Duodenal mucosa (tissue), 2 donors: ENCODE data around the gene ABR.

ENCODE experiments used
- H3K27ac ChIP-seq: one replicate; pipeline ENCODE4 v1.7.0; 2013; ENCODE audit warnings: low read depth, low read length
- H3K27me3 ChIP-seq, 2 donors: one replicate each; pipeline ENCODE4 v1.7.0; 2013; ENCODE audit warnings: low read length in 2 of 2, control low read depth in 1 of 2; ENCODE audit not compliant: insufficient read depth in 2 of 2, control insufficient read depth in 1 of 2
- H3K36me3 ChIP-seq, 2 donors: one replicate each; pipeline ENCODE4 v1.7.0; 2013; ENCODE audit warnings: low read length in 2 of 2, control low read depth in 1 of 2; ENCODE audit not compliant: insufficient read depth in 2 of 2, control insufficient read depth in 1 of 2
- H3K4me1 ChIP-seq, 2 donors: one replicate each; pipeline ENCODE4 v1.7.0; 2013; ENCODE audit warnings: low read length in 2 of 2, control low read depth in 1 of 2; ENCODE audit not compliant: insufficient read depth in 2 of 2, control insufficient read depth in 1 of 2
- H3K4me3 ChIP-seq, 2 donors: one replicate each; pipeline ENCODE4 v1.7.0; 2013; ENCODE audit warnings: low read length in 2 of 2, low read depth in 1 of 2
- H3K9ac ChIP-seq, 2 donors: one replicate each; pipeline ENCODE4 v1.7.0; 2013; ENCODE audit warnings: low read length in 2 of 2, low read depth in 1 of 2
- H3K9me3 ChIP-seq, 2 donors: one replicate each; pipeline ENCODE4 v1.7.0; 2013; ENCODE audit warnings: low read length in 2 of 2, control low read depth in 1 of 2; ENCODE audit not compliant: control insufficient read depth in 1 of 2

Gene ABR

GRCh38 chr17:1041746-1042145, 138.0 kb downstream of the ABR start:
- no peaks in the 10 kb centered on the region for H3K9me3 ChIP-seq
- no peak overlapping the region for H3K9ac ChIP-seq
- peaks cover 34 to 66% of the 10 kb centered on the region in 2 donors for H3K36me3 ChIP-seq
- H3K4me1 ChIP-seq, result peaks cover 0 to 5% of the 10 kb centered on the region in 2 donors
- H3K27me3 ChIP-seq, result no peaks in the 10 kb centered on the region
- H3K27ac ChIP-seq, result no peak overlapping the region
- no peak overlapping the region for H3K4me3 ChIP-seq

DNA sequence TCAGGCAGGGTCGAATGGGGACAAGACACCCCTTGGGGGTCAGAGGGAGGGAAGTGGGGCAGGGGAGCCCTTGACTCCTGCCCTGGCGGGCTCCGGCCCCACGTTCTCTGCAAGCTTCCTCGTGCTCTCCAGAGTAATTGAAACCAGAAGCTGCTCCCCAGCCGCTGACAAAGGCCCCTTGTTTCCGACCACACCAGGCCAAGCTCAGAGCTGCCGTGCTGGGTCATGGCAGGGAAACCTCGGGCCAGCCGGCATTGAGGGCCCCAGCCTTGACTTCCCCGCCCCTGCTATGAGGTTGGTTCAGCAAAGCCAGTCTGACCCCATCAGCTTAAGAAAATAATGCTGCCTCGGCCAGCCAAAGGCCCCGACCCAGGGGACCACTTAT, 139.6 kb downstream of the ABR start:
- peaks cover 0 to 5% of the 10 kb centered on the region in 2 donors for H3K4me1 ChIP-seq

DNA sequence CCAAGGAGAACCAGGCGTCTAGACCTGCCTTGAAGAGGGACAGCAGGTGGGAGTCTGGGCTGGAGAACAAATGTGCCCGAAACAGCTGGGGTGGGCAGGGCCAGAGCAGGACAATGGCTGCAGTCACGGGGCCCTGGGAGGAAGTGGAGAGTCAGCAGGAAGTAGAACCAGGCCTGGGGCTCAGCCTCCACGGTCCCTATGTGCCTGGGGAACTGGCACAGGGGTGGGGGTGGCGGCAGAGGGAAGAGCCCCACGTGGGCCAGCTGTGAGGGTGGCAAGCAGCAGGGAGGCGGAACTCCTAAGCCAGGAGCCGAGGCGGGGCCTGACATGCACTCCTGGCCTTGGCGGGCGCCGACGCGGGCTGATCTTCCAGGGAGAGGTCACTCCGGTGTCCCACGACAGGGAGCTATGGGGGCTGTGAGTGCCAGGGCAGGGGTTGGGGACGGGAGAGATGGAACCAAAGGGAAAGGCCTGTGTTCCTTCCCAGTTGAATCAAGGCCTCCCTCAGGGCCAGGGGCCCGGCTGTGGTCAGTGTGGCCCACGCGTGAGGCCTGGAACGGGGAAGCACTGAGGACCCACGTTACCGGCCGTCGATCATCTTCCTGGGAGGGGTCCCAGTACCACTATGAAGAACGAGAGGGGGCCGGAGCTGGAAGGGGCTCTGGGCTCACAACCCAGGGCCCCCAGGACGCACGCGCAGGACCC, 140.1 kb downstream of the ABR start:
- H3K4me1 ChIP-seq, result peaks cover 0 to 5% of the 10 kb centered on the region in 2 donors
- H3K36me3 ChIP-seq, result peaks cover 20 to 59% of the 10 kb centered on the region in 2 donors
- H3K27ac ChIP-seq, result peak overlapping the region; percentile 66
- H3K9me3 ChIP-seq, result no peaks in the 10 kb centered on the region
- H3K27me3 ChIP-seq, result no peaks in the 10 kb centered on the region
- peak overlapping the region in 1 of 2 donors; percentile 33 for H3K9ac ChIP-seq
- H3K4me3 ChIP-seq, result no peak overlapping the region

More for the DNA sequence above, 139.6 kb downstream of the ABR start:
- H3K36me3 ChIP-seq, result peaks cover 25 to 60% of the 10 kb centered on the region in 2 donors
- H3K9me3 ChIP-seq, result no peaks in the 10 kb centered on the region
- H3K27me3 ChIP-seq, result no peaks in the 10 kb centered on the region
- H3K4me3 ChIP-seq, result no peak overlapping the region
- H3K27ac ChIP-seq, result no peak overlapping the region
- peak overlapping the region in 1 of 2 donors; percentile 33 for H3K9ac ChIP-seq

DNA sequence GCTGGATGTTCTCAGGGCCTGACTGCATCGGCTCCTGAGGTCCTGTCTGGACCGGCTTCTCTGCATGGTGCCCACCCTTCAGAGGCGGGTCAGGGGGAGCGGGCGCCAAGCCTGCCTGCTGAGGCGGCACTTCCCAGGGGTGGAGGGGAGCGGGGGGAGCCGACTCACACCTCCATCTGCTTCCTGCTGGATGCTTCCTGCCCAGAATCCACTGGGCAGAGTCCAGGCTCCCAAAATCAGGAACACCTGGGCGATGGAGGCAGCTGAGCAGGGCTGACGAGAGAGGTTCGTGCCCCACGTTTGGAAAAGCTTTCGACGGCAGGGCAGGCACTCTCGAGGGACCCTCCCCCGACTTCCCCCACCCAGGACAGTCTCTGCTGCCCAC, 140.7 kb downstream of the ABR start:
- Histone ChIP-seq H3K27ac (peak overlapping the region; percentile 66), H3K4me1 (peaks cover 0 to 5% of the 10 kb centered on the region in 2 donors), H3K9me3 (no peaks in the 10 kb centered on the region), H3K27me3 (no peaks in the 10 kb centered on the region), H3K4me3 (no peak overlapping the region), H3K9ac (no peak overlapping the region), H3K36me3 (peaks cover 20 to 63% of the 10 kb centered on the region in 2 donors)

GRCh38 chr17:1038459-1039122, 141.2 kb downstream of the ABR start:
- no peaks in the 10 kb centered on the region for H3K27me3 ChIP-seq
- H3K27ac ChIP-seq, result no peak overlapping the region
- H3K9me3 ChIP-seq, result no peaks in the 10 kb centered on the region
- H3K4me1 ChIP-seq, result peaks cover 0 to 5% of the 10 kb centered on the region in 2 donors
- no peak overlapping the region for H3K9ac ChIP-seq
- H3K36me3 ChIP-seq, result peaks cover 20 to 66% of the 10 kb centered on the region in 2 donors
- no peak overlapping the region for H3K4me3 ChIP-seq

- Histone ChIP-seq H3K27me3 (no peaks in the 10 kb centered on the region), H3K4me1 (peaks cover 0 to 5% of the 10 kb centered on the region in 2 donors), H3K4me3 (no peak overlapping the region), H3K9ac (no peak overlapping the region), H3K27ac (no peak overlapping the region), H3K36me3 (peaks cover 24 to 72% of the 10 kb centered on the region in 2 donors), H3K9me3 (no peaks in the 10 kb centered on the region)
These were observed 142.4 kb downstream of the ABR start for GRCh38 chr17:1037238-1037879.

DNA sequence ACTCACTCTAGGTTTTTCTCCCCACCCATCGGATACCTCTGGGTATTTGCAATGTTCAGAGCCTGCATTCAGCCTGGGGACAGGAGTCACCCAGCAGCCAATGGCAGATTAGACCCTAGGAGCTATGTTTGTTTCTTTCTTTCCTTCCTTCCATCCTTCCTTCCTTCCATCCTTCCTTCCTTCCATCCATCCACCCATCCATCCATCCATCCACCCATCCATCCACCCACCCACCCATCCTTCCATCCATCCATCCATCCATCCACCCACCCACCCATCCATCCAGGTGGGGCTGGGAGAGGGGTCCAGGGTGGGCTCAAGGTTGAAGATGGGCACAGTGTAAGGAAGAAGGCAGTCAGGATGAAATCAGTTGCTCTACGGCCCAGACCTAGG, 142.9 kb downstream of the ABR start:
- Histone ChIP-seq H3K9ac (no peak overlapping the region), H3K27ac (no peak overlapping the region), H3K9me3 (no peaks in the 10 kb centered on the region), H3K36me3 (peaks cover 20 to 68% of the 10 kb centered on the region in 2 donors), H3K4me3 (no peak overlapping the region), H3K4me1 (peaks cover 0 to 5% of the 10 kb centered on the region in 2 donors), H3K27me3 (no peaks in the 10 kb centered on the region)

- H3K27ac ChIP-seq, result no peak overlapping the region
- H3K9me3 ChIP-seq, result no peaks in the 10 kb centered on the region
- H3K4me1 ChIP-seq, result peaks cover 0 to 5% of the 10 kb centered on the region in 2 donors
- H3K4me3 ChIP-seq, result no peak overlapping the region
- H3K9ac ChIP-seq, result no peak overlapping the region
- no peaks in the 10 kb centered on the region for H3K27me3 ChIP-seq
- H3K36me3 ChIP-seq, result peaks cover 19 to 66% of the 10 kb centered on the region in 2 donors
These were observed 143.5 kb downstream of the ABR start for GRCh38 chr17:1036171-1036844.

DNA sequence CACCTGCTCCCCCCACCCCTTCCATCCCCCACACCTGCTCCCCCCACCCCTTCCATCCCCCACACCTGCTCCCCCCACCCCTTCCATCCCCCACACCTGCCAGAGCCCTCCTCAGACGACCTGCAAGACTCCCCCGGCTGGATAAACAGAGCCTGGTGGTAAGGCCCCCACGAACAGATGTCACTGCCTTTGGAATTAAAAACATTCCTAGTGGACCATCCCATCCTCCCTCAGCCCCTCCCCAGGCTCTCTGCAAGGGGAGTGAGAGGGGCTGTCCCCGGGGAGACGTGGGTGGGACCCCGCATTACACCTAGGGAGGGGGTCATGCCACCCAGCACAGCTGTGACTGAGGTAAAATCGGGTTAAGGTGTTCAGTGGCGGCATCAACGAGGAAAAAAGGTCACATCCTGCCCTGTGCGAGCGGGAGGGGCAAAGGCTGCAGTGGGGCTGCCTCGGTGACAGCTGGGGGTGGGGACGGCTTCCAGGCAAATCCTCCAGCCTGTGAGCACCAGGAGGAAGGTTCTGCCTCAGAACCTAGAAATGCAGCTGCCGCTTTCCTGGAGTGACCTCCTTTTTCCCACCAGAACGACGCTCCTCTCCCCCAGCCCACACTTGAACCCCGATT, 144.1 kb downstream of the ABR start:
- no peak overlapping the region for H3K9ac ChIP-seq
- H3K9me3 ChIP-seq, result no peaks in the 10 kb centered on the region
- peaks cover 19 to 65% of the 10 kb centered on the region in 2 donors for H3K36me3 ChIP-seq
- no peaks in the 10 kb centered on the region for H3K27me3 ChIP-seq
- peaks cover 0 to 4% of the 10 kb centered on the region in 2 donors for H3K4me1 ChIP-seq
- no peak overlapping the region for H3K4me3 ChIP-seq
- H3K27ac ChIP-seq, result no peak overlapping the region
